A673 (cell line): ENCODE measurements around the gene TEX2. TPM values are rescaled to one million over a fixed set of nuclear protein-coding genes. Genes with fewer than 3 reads are reported as not detected.

ENCODE experiments used
- BruUV-seq: library from RNA; stranded (reverse); fragments of 400-500 nt; replicated peaks from 2 replicates; lab custom pipeline; 2021; lab: Mats Ljungman, UMichigan
- CTCF ChIA-PET: fragments of 300-600 bp; sonication (Branson Sonifier 250); formaldehyde crosslinking; loops from one replicate; lab custom pipeline; 2022; ENCODE audit warnings: antibody characterized with exemption; lab: Charles Lee
- POLR2A ChIA-PET: fragments of 300-600 bp; sonication (Branson Sonifier 250); formaldehyde crosslinking; loops from one replicate; lab custom pipeline; 2022; ENCODE audit warnings: antibody characterized with exemption; ENCODE audit not compliant: low non-redundant PET; lab: Charles Lee
- DNase-seq: peaks from one replicate; pipeline ENCODE4 v3.0.0-alpha.2; 2015; ENCODE audit warnings: low spot score
- H3K27ac ChIP-seq: fragments of 200-600 bp; sonication (generic); 2 replicates; pipeline ENCODE4 v1.5.1; 2016; ENCODE audit warnings: mixed run types, low read depth, mild to moderate bottlenecking, mixed read lengths, antibody characterized with exemption, low read length; ENCODE audit not compliant: poor library complexity, severe bottlenecking
- H3K27me3 ChIP-seq: fragments of 200-600 bp; sonication (generic); replicated peaks from 2 replicates; pipeline ENCODE4 v1.6.1; 2017; ENCODE audit warnings: mixed run types, low read depth, mild to moderate bottlenecking, mixed read lengths, antibody characterized with exemption, low read length; ENCODE audit not compliant: insufficient read depth, poor library complexity
- H3K36me3 ChIP-seq: fragments of 200-600 bp; sonication (generic); 2 replicates; pipeline ENCODE4 v1.6.1; 2016; ENCODE audit warnings: mixed run types, mild to moderate bottlenecking, mixed read lengths, antibody characterized with exemption, low read length; ENCODE audit not compliant: insufficient read depth, poor library complexity, severe bottlenecking
- H3K4me1 ChIP-seq: fragments of 200-600 bp; sonication (generic); 2 replicates; pipeline ENCODE4 v1.6.1; 2017; ENCODE audit warnings: mixed run types, mild to moderate bottlenecking, mixed read lengths, antibody characterized with exemption, low read length; ENCODE audit not compliant: insufficient read depth, poor library complexity, severe bottlenecking
- H3K4me3 ChIP-seq: fragments of 200-600 bp; sonication (generic); 2 replicates; pipeline ENCODE4 v1.5.1; 2016; ENCODE audit warnings: low read depth, mixed run types, mild to moderate bottlenecking, mixed read lengths, low read length; ENCODE audit not compliant: poor library complexity, severe bottlenecking
- H3K9me3 ChIP-seq: fragments of 200-600 bp; sonication (generic); 2 replicates; pipeline ENCODE4 v1.6.1; 2016; ENCODE audit warnings: mixed run types, low read depth, mild to moderate bottlenecking, mixed read lengths, antibody characterized with exemption, low read length; ENCODE audit not compliant: poor library complexity, severe bottlenecking
- CTCF ChIP-seq: fragments of 300-800, 200-600 bp; sonication (generic); conservative IDR thresholded peaks from 2 replicates; pipeline ENCODE4 v1.5.1; 2017; ENCODE audit warnings: low read depth, mild to moderate bottlenecking, antibody characterized with exemption, low read length, moderate library complexity, mixed read lengths
- EZH2 ChIP-seq: fragments of 200-600 bp; sonication (generic); IDR thresholded peaks from 2 replicates; pipeline ENCODE4 v1.6.1; 2017; ENCODE audit warnings: borderline replicate concordance, low read depth, mild to moderate bottlenecking, mixed read lengths, antibody characterized with exemption, low read length; ENCODE audit not compliant: poor library complexity, severe bottlenecking
- intact Hi-C: fragments of 100-400 bp; cut with micrococcal nuclease; formaldehyde crosslinking; loops from one replicate; pipeline ENCODE4 v1.10.0; 2022; ENCODE audit not compliant: unreplicated experiment
- total RNA-seq: library from RNA; stranded (reverse); gene quantifications from 2 replicates; pipeline ENCODE4 v1.2.3, GENCODE V29; 2021

Gene TEX2
- total RNA-seq, 1 experiment from 2014 or later: 16.1 TPM

- Histone ChIP-seq H3K9me3 (no peaks in the 10 kb centered on the region), H3K36me3 (no peaks in the 10 kb centered on the region), H3K27me3 (no peaks in the 10 kb centered on the region), H3K27ac (no peak overlapping the region), H3K4me1 (no peaks in the 10 kb centered on the region), H3K4me3 (no peak overlapping the region)
- POLR2A ChIA-PET: no interaction called here
- no peak for DNase-seq
- CTCF ChIA-PET: no interaction called here
- BruUV-seq: no TSS peak
- intact Hi-C loops: no loop called here
- no peak for TF ChIP-seq EZH2
- TF ChIP-seq CTCF: no peak
Observed at GRCh38 chr17:64276961-64277505, 14.0 kb upstream of the TEX2 start.

- Histone ChIP-seq H3K27me3 (no peaks in the 10 kb centered on the region), H3K36me3 (no peaks in the 10 kb centered on the region), H3K4me1 (no peaks in the 10 kb centered on the region), H3K4me3 (no peak overlapping the region), H3K9me3 (no peaks in the 10 kb centered on the region), H3K27ac (no peak overlapping the region)
- DNase-seq: no peak
- intact Hi-C loops: no loop called here
- ChIA-PET POLR2A (no interaction called here), CTCF (no interaction called here)
- BruUV-seq: no TSS peak
- no peak for TF ChIP-seq EZH2
- TF ChIP-seq CTCF: no peak
Observed at GRCh38 chr17:64275016-64275415, 12.0 kb upstream of the TEX2 start.

- H3K9me3 ChIP-seq: no peaks in the 10 kb centered on the region
- intact Hi-C loops: no loop called here
- ChIA-PET CTCF (interaction anchor here (0.5 kb wide), 1 partner anchor 320 kb away, joined by 6 read pairs; no protein-coding TSS in a partner anchor), POLR2A (no interaction called here)
- peaks cover 13% of the 10 kb centered on the region for H3K27me3 ChIP-seq
- BruUV-seq: no TSS peak
- no peak for DNase-seq
- H3K36me3 ChIP-seq: no peaks in the 10 kb centered on the region
- TF ChIP-seq CTCF: no peak
- no peak for TF ChIP-seq EZH2
- H3K27ac ChIP-seq: no peak overlapping the region
- H3K4me3 ChIP-seq: no peak overlapping the region
- no peaks in the 10 kb centered on the region for H3K4me1 ChIP-seq
Observed at GRCh38 chr17:64273006-64273405, 9.9 kb upstream of the TEX2 start.
